ENCODE data around the gene MRPS11. TPM values are rescaled to one million over a fixed set of nuclear protein-coding genes. Genes with fewer than 3 reads are reported as not detected.

The MRPS11 gene
- total RNA-seq (10 to 100 TPM; 33.2 to 33.9 TPM), polyA plus RNA-seq (ENCODE audit: insufficient read depth, low read depth, low replicate concordance) (82.4 TPM)
- long read RNA-seq, donor 1, transcript MRPS11-201 (6 exons, 3,644 nt), result major isoform, 11 of 16 reads
- long read RNA-seq, donor 1, partial matches to known transcripts, result 0 of 16 reads
- long read RNA-seq, donor 1, other reads (novel, unspliced or antisense), result 5 of 16 reads
- long read RNA-seq, donor 2, transcript MRPS11-201 (6 exons, 3,644 nt), result major isoform, 12 of 14 reads
- long read RNA-seq, donor 2, partial matches to known transcripts, result 0 of 14 reads
- long read RNA-seq, donor 2, other reads (novel, unspliced or antisense), result 0 of 14 reads

DNA sequence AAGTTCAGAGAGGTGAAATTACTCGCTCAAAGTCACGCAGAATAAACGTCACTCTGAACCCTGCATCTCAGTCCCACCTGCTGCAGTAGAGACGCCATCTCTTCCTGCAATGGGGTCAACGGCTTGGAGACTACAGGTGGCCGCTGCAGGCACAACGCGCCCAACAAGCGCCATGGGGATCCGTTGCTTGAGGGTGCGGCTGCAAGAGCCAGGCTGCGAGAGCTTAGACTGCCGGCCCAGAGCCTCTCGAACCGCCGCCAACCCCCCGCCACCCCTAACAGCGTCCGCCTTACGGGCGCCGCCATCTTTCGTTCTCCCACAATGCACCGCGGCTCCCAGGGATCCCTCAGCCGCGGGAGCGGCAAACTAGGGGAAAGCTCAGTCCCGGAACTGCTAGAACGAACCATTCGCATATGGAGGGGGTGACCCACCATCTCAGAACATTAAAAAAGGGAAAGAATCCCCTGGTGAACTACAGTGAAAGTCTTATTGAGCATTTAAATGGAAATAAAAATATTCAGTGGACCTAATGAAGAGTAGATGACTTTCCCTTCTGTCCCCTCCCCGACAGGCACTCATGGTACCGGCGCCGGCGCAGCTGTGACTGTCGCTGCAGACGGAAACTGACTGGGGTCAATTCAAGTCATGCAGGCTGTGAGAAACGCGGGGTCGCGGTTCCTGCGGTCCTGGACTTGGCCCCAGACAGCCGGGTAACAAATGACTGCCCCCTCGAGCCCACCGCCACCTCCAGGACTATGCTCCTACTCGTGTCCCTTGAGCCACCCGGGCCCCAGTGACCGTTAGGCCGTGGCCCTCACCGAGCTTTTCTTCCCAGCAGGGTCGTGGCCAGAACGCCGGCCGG, at the start of gene MRPS11, which contains the start of gene MRPL46:
Gene MRPS11 (plus strand): TSS at position 636 of the 862 bp plus-strand sequence. CDS start 10 bp downstream, at position 646.
Gene MRPL46 (minus strand): TSS at position 316 of the 862 bp plus-strand sequence. CDS start 11 bp downstream, at position 305.
- H3K9me3 ChIP-seq, result no peaks in the 10 kb centered on the region
- intact Hi-C loops (cut with DNase I; ENCODE audit: low total_unique reads), result no loop called here
- H3K27me3 ChIP-seq, result no peaks in the 10 kb centered on the region
- no peaks in the 10 kb centered on the region for H3K36me3 ChIP-seq (ENCODE audit: low read depth, missing control alignments)
- H3K4me3 ChIP-seq, result peak within 1 kb of the TSS; percentile 67 to 85
- DNase-seq, result peak; percentile 94
- peak within 1 kb of the TSS; percentile 75 to 90 for H3K27ac ChIP-seq
- peaks cover 17% of the 10 kb centered on the region for H3K4me1 ChIP-seq
- 0% methylated on average over 17 to 53 of the region's 55 CpGs for WGBS, 2 donors
- TF ChIP-seq CTCF (IDR thresholded peaks at IDR 0.05), result no peak
- no peak for TF ChIP-seq POLR2A (IDR thresholded peaks at IDR 0.05)

- Histone ChIP-seq H3K4me3 (no peak overlapping the region), H3K9me3 (no peaks in the 10 kb centered on the region), H3K36me3 (ENCODE audit: low read depth, missing control alignments) (no peaks in the 10 kb centered on the region), H3K27me3 (no peaks in the 10 kb centered on the region), H3K27ac (no peak overlapping the region), H3K4me1 (no peaks in the 10 kb centered on the region)
- WGBS, 2 donors, result 75 to 76% methylated on average over 3 of the region's 3 CpGs
- no peak for DNase-seq
- intact Hi-C loops (cut with DNase I; ENCODE audit: low total_unique reads), result no loop called here
- TF ChIP-seq POLR2A (IDR thresholded peaks at IDR 0.05), result no peak
- TF ChIP-seq CTCF (IDR thresholded peaks at IDR 0.05), result no peak
These were observed 47.7 kb upstream of the MRPS11 start for GRCh38 chr15:88419830-88420229.

- TF ChIP-seq POLR2A (IDR thresholded peaks at IDR 0.05), result no peak
- TF ChIP-seq CTCF (IDR thresholded peaks at IDR 0.05), result no peak
- Histone ChIP-seq H3K27me3 (no peaks in the 10 kb centered on the region), H3K27ac (no peak overlapping the region), H3K4me3 (no peak overlapping the region), H3K9me3 (no peaks in the 10 kb centered on the region), H3K36me3 (ENCODE audit: low read depth, missing control alignments) (no peaks in the 10 kb centered on the region), H3K4me1 (no peaks in the 10 kb centered on the region)
- 90 to 91% methylated on average over 8 of the region's 8 CpGs for WGBS, 2 donors
- intact Hi-C loops (cut with DNase I; ENCODE audit: low total_unique reads), result no loop called here
- no peak for DNase-seq
These were observed 44.2 kb upstream of the MRPS11 start for GRCh38 chr15:88423331-88423730.

GRCh38 chr15:88426304-88426703, 41.2 kb upstream of the MRPS11 start:
- 80 to 82% methylated on average over 2 of the region's 2 CpGs for WGBS, 2 donors
- intact Hi-C loops (cut with DNase I; ENCODE audit: low total_unique reads), result no loop called here
- no peak for DNase-seq
- no peaks in the 10 kb centered on the region for H3K36me3 ChIP-seq (ENCODE audit: low read depth, missing control alignments)
- TF ChIP-seq CTCF (IDR thresholded peaks at IDR 0.05) (no peak), POLR2A (IDR thresholded peaks at IDR 0.05) (no peak)
- H3K9me3 ChIP-seq, result no peaks in the 10 kb centered on the region
- H3K4me3 ChIP-seq, result no peak overlapping the region
- H3K27me3 ChIP-seq, result no peaks in the 10 kb centered on the region
- H3K4me1 ChIP-seq, result no peaks in the 10 kb centered on the region
- H3K27ac ChIP-seq, result no peak overlapping the region
